GM18867 (cell line): ENCODE results near the gene SMIM14.
"Not testable (repeated sequence)": the region's sequence is repeated elsewhere in the genome, so short reads cannot be mapped to it uniquely, and the experiment has no call there.

ENCODE experiments used
- ATAC-seq: cut with Tn5 transposase; IDR thresholded peaks from one replicate; pipeline ENCODE4 v1.9.1; 2021; ENCODE audit warnings: mild to moderate bottlenecking, moderate library complexity; ENCODE audit not compliant: unreplicated experiment

SMIM14 gene

DNA sequence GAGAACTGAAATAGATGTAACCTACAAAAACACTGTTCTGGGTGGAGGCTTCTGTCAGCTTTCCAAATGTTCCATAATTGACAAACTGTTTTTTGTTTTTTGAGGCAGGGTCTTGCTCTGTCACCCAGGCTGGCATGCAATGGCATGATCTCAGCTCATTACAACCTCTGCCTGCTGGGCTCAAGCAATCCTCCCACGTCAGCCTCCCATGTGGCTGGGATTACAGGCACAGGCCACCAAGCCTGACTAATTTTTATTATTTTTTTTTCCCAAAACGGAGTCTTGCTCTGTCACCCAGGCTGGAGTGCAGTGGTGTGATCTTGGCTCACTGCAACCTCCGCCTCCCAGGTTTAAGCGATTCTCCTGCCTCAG lies 136.0 kb downstream of the SMIM14 start:
- not testable (repeated sequence) for ATAC-seq

DNA sequence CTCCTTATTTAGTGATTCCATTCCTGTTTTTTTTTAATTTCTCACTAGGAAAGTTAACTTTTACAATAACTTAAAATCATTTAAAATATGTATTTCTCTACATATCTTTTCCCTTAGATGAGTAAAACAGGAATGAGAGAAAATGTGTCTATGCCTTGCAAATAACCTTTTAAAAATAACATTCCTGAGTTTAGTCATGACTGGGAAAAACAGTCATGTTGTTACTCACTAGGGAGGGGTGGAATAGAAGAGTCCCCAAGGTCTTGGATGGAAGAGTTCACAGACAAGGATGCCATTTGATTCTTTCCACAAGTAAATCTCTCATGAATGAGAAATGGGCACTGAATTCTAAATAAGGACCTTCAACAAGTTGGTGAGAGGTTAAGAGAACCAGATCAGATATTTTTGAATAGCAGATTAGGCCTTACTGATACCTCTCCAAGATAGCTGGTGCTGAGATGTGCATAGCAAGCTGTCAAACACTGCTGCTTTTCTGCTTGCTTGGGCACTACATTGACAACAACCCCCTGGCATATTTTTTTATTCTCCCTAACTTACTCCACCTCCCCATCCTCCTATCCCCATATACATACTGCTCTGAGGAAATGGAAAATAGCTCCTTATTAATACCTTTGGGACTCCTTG lies 136.5 kb downstream of the SMIM14 start:
- ATAC-seq, result no peak

DNA sequence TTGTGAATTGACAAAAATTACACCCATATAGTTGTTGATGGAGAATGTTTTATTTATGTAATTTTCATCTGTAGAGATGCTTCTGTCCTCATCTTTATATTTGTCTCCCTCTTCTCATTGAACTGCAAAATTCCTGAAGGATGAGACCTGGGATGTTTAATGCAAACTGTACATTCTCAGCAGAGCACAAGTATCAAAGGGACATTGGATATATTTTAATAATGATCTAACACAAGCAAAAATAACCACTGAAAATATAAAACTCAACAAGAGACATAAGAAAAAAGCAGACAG lies 140.0 kb downstream of the SMIM14 start:
- ATAC-seq, result no peak

DNA sequence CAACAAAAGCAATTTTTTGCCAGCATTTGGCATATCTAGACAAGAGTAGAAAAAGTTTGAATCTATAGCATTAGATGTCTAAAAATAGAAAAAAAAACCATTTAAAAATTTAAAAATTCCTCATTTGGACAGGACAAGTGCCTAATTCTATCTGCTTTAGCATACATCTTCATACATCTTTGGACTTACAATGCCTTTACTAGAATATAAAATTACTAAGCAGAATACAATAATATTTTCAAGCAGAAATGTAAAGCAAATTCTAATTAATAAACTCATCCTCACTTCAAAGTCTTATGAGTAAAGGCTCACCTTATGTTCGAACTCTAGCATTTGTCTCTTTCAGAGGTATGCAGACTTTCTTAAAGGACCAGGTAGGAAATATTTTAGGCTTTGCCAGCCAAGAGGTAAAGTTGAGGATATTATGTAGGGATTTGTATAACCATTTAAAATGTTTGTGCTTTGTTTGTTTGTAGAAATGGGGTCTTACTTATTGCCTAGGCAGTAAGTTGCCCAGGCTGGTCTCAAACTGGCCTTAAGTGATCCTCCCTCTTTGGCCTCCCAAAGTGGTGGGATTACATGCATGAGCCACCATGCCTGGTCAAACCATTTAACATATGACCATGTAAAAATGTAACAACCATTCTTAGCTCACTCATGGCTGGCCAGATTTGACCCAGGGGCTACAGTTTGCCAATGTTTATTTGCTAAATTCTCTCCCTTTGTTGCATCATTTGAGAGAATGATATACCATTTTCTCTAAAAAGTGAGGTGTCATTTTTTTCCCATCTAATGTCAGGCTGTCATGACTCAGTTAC lies 140.5 kb downstream of the SMIM14 start:
- ATAC-seq, result no peak
